Smooth muscle cell (in vitro differentiated cells): ENCODE measurements around the gene MTRFR. TPM values are rescaled to one million over a fixed set of nuclear protein-coding genes. Genes with fewer than 3 reads are reported as not detected.

Source experiments
- DNase-seq: peaks from one replicate; lab custom pipeline; 2025; ENCODE audit not compliant: unreplicated experiment; lab: John Stamatoyannopoulos, UW
- H2AFZ ChIP-seq: fragments of 200-600 bp; sonication (generic); 2 replicates; pipeline ENCODE4 v1.6.0; 2016; ENCODE audit warnings: antibody characterized with exemption, low read depth, mild to moderate bottlenecking
- H3F3A ChIP-seq: fragments of 200-600 bp; sonication (generic); 2 replicates; pipeline ENCODE4 v1.6.0; 2017; ENCODE audit warnings: antibody characterized with exemption, low read depth
- H3K27ac ChIP-seq: fragments of 200-600 bp; sonication (generic); 2 replicates; pipeline ENCODE4 v1.5.1; 2016; ENCODE audit warnings: low read depth, mild to moderate bottlenecking
- H3K27me3 ChIP-seq: fragments of 200-600 bp; sonication (generic); 2 replicates; pipeline ENCODE4 v1.6.1; 2016; ENCODE audit warnings: low read depth, mild to moderate bottlenecking
- H3K36me3 ChIP-seq: fragments of 200-600 bp; sonication (generic); 2 replicates; pipeline ENCODE4 v1.5.1; 2016; ENCODE audit warnings: low read depth
- H3K4me1 ChIP-seq: fragments of 200-600 bp; sonication (generic); 2 replicates; pipeline ENCODE4 v1.5.1; 2016; ENCODE audit warnings: low read depth
- H3K4me2 ChIP-seq: fragments of 200-600 bp; sonication (generic); 2 replicates; pipeline ENCODE4 v1.6.0; 2016; ENCODE audit warnings: mild to moderate bottlenecking
- H3K4me3 ChIP-seq: fragments of 200-600 bp; sonication (generic); 2 replicates; pipeline ENCODE4 v1.5.1; 2016; ENCODE audit warnings: mild to moderate bottlenecking
- H3K79me2 ChIP-seq: fragments of 200-600 bp; sonication (generic); 2 replicates; pipeline ENCODE4 v1.6.0; 2016; ENCODE audit warnings: low read depth, mild to moderate bottlenecking
- H3K9ac ChIP-seq: fragments of 200-600 bp; sonication (generic); 2 replicates; pipeline ENCODE4 v1.6.0; 2016; ENCODE audit warnings: low read depth
- H3K9me3 ChIP-seq: fragments of 200-600 bp; sonication (generic); replicated peaks from 2 replicates; pipeline ENCODE4 v1.5.1; 2016; ENCODE audit warnings: low read depth
- H4K20me1 ChIP-seq: fragments of 200-600 bp; sonication (generic); 2 replicates; pipeline ENCODE4 v1.6.0; 2016; ENCODE audit warnings: low read depth
- WGBS: methylation state at CpG from one replicate; pipeline ENCODE4 v1.1.7; 2016; ENCODE audit warnings: low lambda C conversion rate; 5-methylcytosine and 5-hydroxymethylcytosine counted together
- polyA plus RNA-seq: library from polyadenylated mRNA; unstranded; fragments of >200 nt; fragmentation: Nextera tagmentation; extraction: Ambion mirVana; gene quantifications from 2 replicates; pipeline ENCODE4 v1.2.1, GENCODE V29; 2016
- total RNA-seq: library from RNA; depleted of rRNA; stranded (reverse); fragments of >200 nt; gene quantifications from 2 replicates; pipeline ENCODE4 v1.2.3, GENCODE V29; 2014
- TF ChIP-seq, protein P1 (sequence below): fragments of 200-600 bp; sonication (generic); IDR thresholded peaks from 2 replicates; pipeline ENCODE4 v1.5.1; 2017; ENCODE audit warnings: borderline replicate concordance, mild to moderate bottlenecking, antibody characterized with exemption; ENCODE audit not compliant: insufficient read depth, poor library complexity, severe bottlenecking

The MTRFR gene
- total and polyA plus RNA-seq, 2 experiments from 2014 or later: 9.8 to 14.5 TPM

DNA sequence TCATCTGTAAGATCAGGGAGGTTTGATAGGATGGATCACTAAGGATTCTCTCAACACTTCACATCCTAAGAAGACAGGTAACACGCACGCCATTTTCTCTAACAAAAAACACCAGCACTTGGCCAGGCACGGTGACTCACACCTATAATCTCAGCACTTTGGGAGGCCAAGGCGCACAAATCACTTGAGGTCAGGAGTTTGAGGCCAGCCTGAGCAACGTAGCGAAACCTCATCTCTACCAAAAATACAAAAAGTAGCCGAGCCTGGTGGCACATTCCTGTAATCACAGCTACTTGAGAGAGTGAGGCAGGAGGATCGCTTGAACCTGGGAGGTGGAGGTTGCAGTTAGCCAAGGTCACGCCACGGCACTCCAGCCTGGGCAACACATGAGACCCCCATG is 48.9 kb downstream of the MTRFR start:
- no peaks in the 10 kb centered on the region for H3K4me1 ChIP-seq
- no peaks in the 10 kb centered on the region for H3K36me3 ChIP-seq
- TF ChIP-seq, protein P1, sequence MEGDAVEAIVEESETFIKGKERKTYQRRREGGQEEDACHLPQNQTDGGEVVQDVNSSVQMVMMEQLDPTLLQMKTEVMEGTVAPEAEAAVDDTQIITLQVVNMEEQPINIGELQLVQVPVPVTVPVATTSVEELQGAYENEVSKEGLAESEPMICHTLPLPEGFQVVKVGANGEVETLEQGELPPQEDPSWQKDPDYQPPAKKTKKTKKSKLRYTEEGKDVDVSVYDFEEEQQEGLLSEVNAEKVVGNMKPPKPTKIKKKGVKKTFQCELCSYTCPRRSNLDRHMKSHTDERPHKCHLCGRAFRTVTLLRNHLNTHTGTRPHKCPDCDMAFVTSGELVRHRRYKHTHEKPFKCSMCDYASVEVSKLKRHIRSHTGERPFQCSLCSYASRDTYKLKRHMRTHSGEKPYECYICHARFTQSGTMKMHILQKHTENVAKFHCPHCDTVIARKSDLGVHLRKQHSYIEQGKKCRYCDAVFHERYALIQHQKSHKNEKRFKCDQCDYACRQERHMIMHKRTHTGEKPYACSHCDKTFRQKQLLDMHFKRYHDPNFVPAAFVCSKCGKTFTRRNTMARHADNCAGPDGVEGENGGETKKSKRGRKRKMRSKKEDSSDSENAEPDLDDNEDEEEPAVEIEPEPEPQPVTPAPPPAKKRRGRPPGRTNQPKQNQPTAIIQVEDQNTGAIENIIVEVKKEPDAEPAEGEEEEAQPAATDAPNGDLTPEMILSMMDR: no peak
- no peaks in the 10 kb centered on the region for H3F3A ChIP-seq
- no peak overlapping the region for H3K4me2 ChIP-seq
- H3K79me2 ChIP-seq: no peaks in the 10 kb centered on the region
- no peak overlapping the region for H2AFZ ChIP-seq
- no peak overlapping the region for H3K4me3 ChIP-seq
- WGBS: 93% methylated on average over 10 of the region's 10 CpGs
- H3K27me3 ChIP-seq: no peaks in the 10 kb centered on the region
- DNase-seq: no peak
- no peak overlapping the region for H3K9ac ChIP-seq
- H3K27ac ChIP-seq: no peak overlapping the region
- H3K9me3 ChIP-seq: no peaks in the 10 kb centered on the region
- H4K20me1 ChIP-seq: no peaks in the 10 kb centered on the region

DNA sequence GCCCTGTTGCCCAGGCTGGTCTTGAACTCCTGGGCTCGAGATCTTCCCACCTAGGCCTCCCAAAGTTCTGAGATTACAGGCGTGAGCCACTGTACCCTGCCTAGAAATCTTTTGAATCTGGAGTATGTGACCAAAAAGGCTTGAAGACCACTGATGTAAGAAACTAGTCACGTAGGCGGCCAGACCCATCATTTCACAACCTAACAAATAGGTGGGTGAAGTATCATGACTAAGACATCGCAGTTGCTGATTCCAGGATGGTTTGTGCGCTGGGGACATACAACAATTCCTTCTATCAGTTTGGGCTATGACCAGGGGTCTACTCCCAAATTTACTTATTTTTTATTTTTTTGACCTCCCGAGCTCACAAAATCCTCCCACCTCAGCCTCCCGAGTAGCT is 50.2 kb downstream of the MTRFR start:
- Histone ChIP-seq H3K27me3 (no peaks in the 10 kb centered on the region), H3K4me2 (no peak overlapping the region), H3K36me3 (no peaks in the 10 kb centered on the region), H3K4me3 (no peak overlapping the region), H3K79me2 (no peaks in the 10 kb centered on the region), H3K4me1 (no peaks in the 10 kb centered on the region), H2AFZ (no peak overlapping the region), H3F3A (no peaks in the 10 kb centered on the region), H3K9ac (no peak overlapping the region), H3K9me3 (no peaks in the 10 kb centered on the region), H4K20me1 (no peaks in the 10 kb centered on the region), H3K27ac (no peak overlapping the region)
- 99% methylated on average over 8 of the region's 8 CpGs for WGBS
- TF ChIP-seq, protein P1: no peak
- DNase-seq: no peak

DNA sequence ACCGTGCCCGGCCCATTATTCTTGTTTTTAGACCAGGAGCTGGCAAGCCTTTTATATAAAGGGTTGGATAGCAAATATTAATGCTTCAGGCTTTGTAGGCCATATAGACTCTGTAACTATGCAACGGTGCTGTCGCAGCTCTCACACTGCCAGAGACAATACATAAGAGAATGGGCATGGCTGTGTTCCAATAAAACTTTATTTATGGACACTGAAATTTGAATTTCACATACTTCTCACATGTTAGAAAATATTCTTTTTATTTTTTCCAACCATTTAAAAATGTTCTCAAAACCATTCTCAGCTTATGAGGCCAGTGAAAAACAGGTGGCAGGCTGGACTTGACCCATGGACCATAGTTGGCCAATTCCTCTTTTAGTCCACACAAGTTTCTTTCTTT is 51.4 kb downstream of the MTRFR start:
- Histone ChIP-seq H3K27ac (no peak overlapping the region), H3F3A (no peaks in the 10 kb centered on the region), H3K9me3 (no peaks in the 10 kb centered on the region), H3K4me1 (no peaks in the 10 kb centered on the region), H3K4me2 (no peak overlapping the region), H3K9ac (no peak overlapping the region), H3K36me3 (peaks cover 6% of the 10 kb centered on the region), H4K20me1 (no peaks in the 10 kb centered on the region), H3K4me3 (no peak overlapping the region), H2AFZ (no peak overlapping the region), H3K79me2 (no peaks in the 10 kb centered on the region), H3K27me3 (no peaks in the 10 kb centered on the region)
- 97% methylated on average over 4 of the region's 4 CpGs for WGBS
- DNase-seq: no peak
- TF ChIP-seq, protein P1: no peak

DNA sequence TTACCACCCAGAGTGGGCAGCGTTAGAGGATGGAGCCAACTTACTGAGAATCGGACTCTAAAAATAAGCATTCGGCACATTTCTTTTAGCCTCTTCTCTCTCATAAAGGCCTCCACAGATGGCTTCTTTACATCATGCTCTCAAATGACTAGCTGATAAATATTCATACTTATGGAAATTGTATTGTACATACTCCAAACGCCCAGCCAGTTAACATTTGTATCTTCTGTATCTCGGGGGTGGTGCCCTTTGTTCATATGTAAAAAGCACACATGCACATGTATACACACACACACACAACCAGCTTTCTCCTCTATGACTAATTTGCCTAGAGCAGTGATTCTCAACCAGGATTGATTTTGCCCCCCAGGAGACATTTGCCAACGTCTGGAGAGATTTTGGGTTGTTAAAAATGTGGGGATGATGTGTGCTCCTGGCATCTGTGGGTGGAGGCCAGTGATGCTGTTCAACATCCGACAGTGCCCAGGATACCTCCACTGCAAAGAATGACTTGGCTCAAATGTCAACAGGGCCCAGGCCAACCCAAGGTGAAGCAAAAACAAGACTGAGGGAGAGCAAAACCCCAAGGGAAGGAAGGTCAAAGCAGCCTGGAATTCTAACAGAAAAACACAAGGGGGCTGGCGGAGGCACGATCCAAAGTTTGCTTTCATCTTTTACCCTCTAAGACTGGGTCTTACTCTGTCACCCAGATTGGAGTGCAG is 53.6 kb downstream of the MTRFR start:
- peaks cover 6% of the 10 kb centered on the region for H3K36me3 ChIP-seq
- no peak overlapping the region for H3K9ac ChIP-seq
- no peaks in the 10 kb centered on the region for H4K20me1 ChIP-seq
- no peaks in the 10 kb centered on the region for H3K79me2 ChIP-seq
- H3K9me3 ChIP-seq: no peaks in the 10 kb centered on the region
- no peak for DNase-seq
- no peak overlapping the region for H2AFZ ChIP-seq
- no peaks in the 10 kb centered on the region for H3F3A ChIP-seq
- WGBS: 77% methylated on average over 9 of the region's 9 CpGs
- no peak overlapping the region for H3K4me2 ChIP-seq
- TF ChIP-seq, protein P1: no peak
- H3K27ac ChIP-seq: no peak overlapping the region
- H3K4me3 ChIP-seq: no peak overlapping the region
- H3K27me3 ChIP-seq: no peaks in the 10 kb centered on the region
- H3K4me1 ChIP-seq: no peaks in the 10 kb centered on the region
